ENCODE measurements around the gene MID1. TPM values are rescaled to one million over a fixed set of nuclear protein-coding genes. Genes with fewer than 3 reads are reported as not detected.

Gene MID1
- 0.12 TPM for total RNA-seq (2013)
- polyA plus RNA-seq = under 1 TPM in 2 of 3 donors, not detected in 1; 0.05 to 0.10 TPM
- polyA minus RNA-seq = 0.14 and 0.24 TPM in 2 replicates
- total RNA-seq = 0 to 2.6 (median 0.39) reads per million in 11 experiments

DNA sequence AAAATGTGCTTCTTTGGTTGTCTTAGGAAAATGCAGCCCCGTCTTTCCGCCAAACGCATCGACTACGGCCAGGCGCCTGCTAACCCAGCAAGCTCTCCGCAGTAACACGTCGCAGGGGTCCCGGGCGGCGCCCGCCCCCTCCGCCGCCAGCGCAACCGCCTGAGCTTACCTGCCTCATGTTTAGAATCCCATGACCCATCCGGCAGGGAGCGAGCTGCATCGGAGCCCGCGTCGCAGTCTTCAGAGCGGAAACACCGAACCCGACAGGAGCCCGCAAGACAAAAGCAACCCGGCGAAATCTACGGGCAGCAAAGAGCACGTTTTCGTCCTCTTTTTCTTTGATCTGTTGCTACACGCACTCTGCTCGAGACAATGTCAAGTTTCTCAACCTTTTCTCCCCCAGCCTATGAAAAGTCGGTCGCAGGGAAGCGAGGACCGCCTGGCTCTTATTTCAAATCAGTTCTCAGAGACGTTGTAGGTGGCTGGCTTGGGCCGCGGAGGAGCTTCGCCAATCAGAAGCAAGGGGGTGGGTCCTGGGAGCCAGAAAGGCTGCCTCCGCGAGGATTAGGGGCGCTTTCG is at the start of gene MID1:
Gene MID1 (minus strand): TSS at position 465 of the 579 bp plus-strand sequence. CDS start 53,038 bp downstream, outside the sequence.
- TF ChIP-seq, protein P1, sequence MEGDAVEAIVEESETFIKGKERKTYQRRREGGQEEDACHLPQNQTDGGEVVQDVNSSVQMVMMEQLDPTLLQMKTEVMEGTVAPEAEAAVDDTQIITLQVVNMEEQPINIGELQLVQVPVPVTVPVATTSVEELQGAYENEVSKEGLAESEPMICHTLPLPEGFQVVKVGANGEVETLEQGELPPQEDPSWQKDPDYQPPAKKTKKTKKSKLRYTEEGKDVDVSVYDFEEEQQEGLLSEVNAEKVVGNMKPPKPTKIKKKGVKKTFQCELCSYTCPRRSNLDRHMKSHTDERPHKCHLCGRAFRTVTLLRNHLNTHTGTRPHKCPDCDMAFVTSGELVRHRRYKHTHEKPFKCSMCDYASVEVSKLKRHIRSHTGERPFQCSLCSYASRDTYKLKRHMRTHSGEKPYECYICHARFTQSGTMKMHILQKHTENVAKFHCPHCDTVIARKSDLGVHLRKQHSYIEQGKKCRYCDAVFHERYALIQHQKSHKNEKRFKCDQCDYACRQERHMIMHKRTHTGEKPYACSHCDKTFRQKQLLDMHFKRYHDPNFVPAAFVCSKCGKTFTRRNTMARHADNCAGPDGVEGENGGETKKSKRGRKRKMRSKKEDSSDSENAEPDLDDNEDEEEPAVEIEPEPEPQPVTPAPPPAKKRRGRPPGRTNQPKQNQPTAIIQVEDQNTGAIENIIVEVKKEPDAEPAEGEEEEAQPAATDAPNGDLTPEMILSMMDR (IDR thresholded peaks at IDR 0.05) = no peak
- WGBS (ENCODE audit: insufficient coverage) = under 1% methylated on average over 38 of the region's 46 CpGs
- peaks cover 38 to 57% (median 56%) of the 10 kb centered on the region in 3 donors for H3K27me3 Mint-ChIP-seq (ENCODE audit: low read depth in 3 of 3)
- DNase-seq = peak in 1 of 3 donors; percentile 0
- no peaks in the 10 kb centered on the region for H3K9me3 ChIP-seq (replicated peaks in 1 of 2; ENCODE audit: control insufficient read depth in 1 of 2, insufficient read depth in 1 of 2, low read length in 2 of 2)
- peaks cover 7 to 13% of the 10 kb centered on the region in 2 donors for H3K4me1 ChIP-seq (ENCODE audit: control insufficient read depth in 1 of 2, insufficient read depth in 2 of 2, low read length in 2 of 2)
- H3K9ac ChIP-seq (ENCODE audit: insufficient read depth, low read length, poor library complexity, severe bottlenecking) = no peak within 1 kb of the TSS
- H3K4me1 Mint-ChIP-seq = peaks cover 19% of the 10 kb centered on the region
- peak within 1 kb of the TSS; percentile 10 to 60 (median 34) for H3K4me3 ChIP-seq (replicated peaks in 1 of 3; ENCODE audit: low read depth in 2 of 3, low read length in 3 of 3)
- peak within 1 kb of the TSS; percentile 72 to 94 for H3K4me3 Mint-ChIP-seq
- peak within 1 kb of the TSS; percentile 71 for H3K4me2 ChIP-seq (replicated peaks; ENCODE audit: extremely low read depth, low read length, poor library complexity, severe bottlenecking)
- peak within 1 kb of the TSS in 1 of 7 donors; percentile 50 for H3K27ac Mint-ChIP-seq
- H3K36me3 Mint-ChIP-seq = peaks cover 0 to 5% of the 10 kb centered on the region in 2 donors
- H2AFZ ChIP-seq (ENCODE audit: insufficient read depth, low read depth, low read length, poor library complexity, severe bottlenecking) = peak within 1 kb of the TSS; percentile 45
- intact Hi-C loops (cut with micrococcal nuclease) = no loop called here
- H3K36me3 ChIP-seq (replicated peaks in 1 of 2; ENCODE audit: control insufficient read depth in 1 of 2, insufficient read depth in 2 of 2, low read length in 2 of 2) = no peaks in the 10 kb centered on the region
- no peaks in the 10 kb centered on the region for H3K79me2 ChIP-seq (ENCODE audit: insufficient read depth, low read length)
- no peak within 1 kb of the TSS for H3K27ac ChIP-seq (ENCODE audit: low read depth in 1 of 2, low read length in 2 of 2)
- H3K27me3 ChIP-seq (ENCODE audit: control insufficient read depth in 2 of 2, insufficient read depth in 2 of 2, low read length in 2 of 2) = peaks cover 57 to 65% of the 10 kb centered on the region in 2 donors
- peaks cover 0 to 8% (median 2%) of the 10 kb centered on the region in 7 donors for H3K9me3 Mint-ChIP-seq
- H4K20me1 ChIP-seq (ENCODE audit: insufficient read depth, low read length) = no peaks in the 10 kb centered on the region

- no peak overlapping the region for H3K4me2 ChIP-seq (replicated peaks; ENCODE audit: extremely low read depth, low read length, poor library complexity, severe bottlenecking)
- no peaks in the 10 kb centered on the region for H3K79me2 ChIP-seq (ENCODE audit: insufficient read depth, low read length)
- H3K4me3 ChIP-seq (replicated peaks in 1 of 3; ENCODE audit: low read depth in 2 of 3, low read length in 3 of 3) = no peak overlapping the region
- Mint-ChIP-seq H3K36me3 (no peaks in the 10 kb centered on the region), H3K9me3 (peaks cover 0 to 6% (median 0%) of the 10 kb centered on the region in 7 donors), H3K4me1 (no peaks in the 10 kb centered on the region), H3K27ac (no peak overlapping the region), H3K27me3 (ENCODE audit: low read depth in 3 of 3) (peaks cover 1 to 2% (median 2%) of the 10 kb centered on the region in 3 donors), H3K4me3 (no peak overlapping the region)
- no peak for DNase-seq
- H4K20me1 ChIP-seq (ENCODE audit: insufficient read depth, low read length) = no peaks in the 10 kb centered on the region
- no CpG with 5 or more reads among the region's 1 CpG for WGBS (ENCODE audit: insufficient coverage)
- H3K9me3 ChIP-seq (replicated peaks in 1 of 2; ENCODE audit: control insufficient read depth in 1 of 2, insufficient read depth in 1 of 2, low read length in 2 of 2) = no peaks in the 10 kb centered on the region
- H3K36me3 ChIP-seq (replicated peaks in 1 of 2; ENCODE audit: control insufficient read depth in 1 of 2, insufficient read depth in 2 of 2, low read length in 2 of 2) = no peaks in the 10 kb centered on the region
- H3K4me1 ChIP-seq (ENCODE audit: control insufficient read depth in 1 of 2, insufficient read depth in 2 of 2, low read length in 2 of 2) = no peaks in the 10 kb centered on the region
- H2AFZ ChIP-seq (ENCODE audit: insufficient read depth, low read depth, low read length, poor library complexity, severe bottlenecking) = no peak overlapping the region
- H3K27me3 ChIP-seq (ENCODE audit: control insufficient read depth in 2 of 2, insufficient read depth in 2 of 2, low read length in 2 of 2) = no peaks in the 10 kb centered on the region
- intact Hi-C loops (cut with micrococcal nuclease) = no loop called here
- no peak overlapping the region for H3K9ac ChIP-seq (ENCODE audit: insufficient read depth, low read length, poor library complexity, severe bottlenecking)
- TF ChIP-seq, protein P1 (IDR thresholded peaks at IDR 0.05) = no peak
- H3K27ac ChIP-seq (ENCODE audit: low read depth in 1 of 2, low read length in 2 of 2) = no peak overlapping the region
Observed at GRCh38 chrX:10667143-10667542, 46.8 kb upstream of the MID1 start.
